Peyer's patch (tissue), 4 donors: ENCODE results near the gene TBX15.

Experiments used
- POLR2A ChIP-seq, 2 donors: fragments of 450-650 bp; IDR thresholded peaks; one replicate each; pipeline ENCODE4 v1.5.1; 2017; ENCODE audit warnings: antibody characterized with exemption in 2 of 2, mild to moderate bottlenecking in 2 of 2, moderate library complexity in 2 of 2
- TF ChIP-seq, protein P1 (sequence below), 6 experiments: fragments of 450-650 bp in 4 of 6; fragments of 200-600 bp in 2 of 6; sonication (generic) in 1 of 6; IDR thresholded peaks; one replicate each; pipeline ENCODE4 v1.5.1; 2017 to 2019; ENCODE audit warnings: antibody characterized with exemption in 6 of 6, mild to moderate bottlenecking in 3 of 6, moderate library complexity in 1 of 6

DNA sequence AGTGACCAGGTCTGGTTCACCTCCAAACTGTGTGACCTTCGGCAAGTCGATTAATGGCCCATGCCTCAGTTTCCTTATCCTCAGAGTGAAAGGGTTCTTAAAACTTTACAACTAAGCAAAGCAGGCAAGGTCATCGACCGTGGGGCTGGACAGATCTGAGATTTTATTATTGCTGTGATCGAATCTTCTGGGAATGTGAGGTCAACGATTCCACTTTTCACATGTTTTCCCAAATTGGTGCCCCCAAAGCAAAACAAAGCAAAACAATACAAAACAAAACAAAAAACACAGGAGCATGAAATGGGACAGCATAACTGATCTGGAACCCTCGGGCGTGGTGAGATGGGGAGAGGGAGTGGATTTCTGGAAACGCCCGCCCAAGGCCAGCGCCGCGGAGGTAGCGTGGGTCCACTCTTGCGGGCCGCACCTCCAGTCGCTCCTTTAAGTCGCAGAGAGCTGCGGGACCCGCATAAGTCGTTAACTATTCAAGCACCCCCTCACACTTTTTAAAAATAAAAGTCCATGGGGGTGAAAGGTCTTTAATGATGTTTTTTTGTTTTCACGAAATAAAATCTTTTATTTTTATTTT, 4.2 kb upstream of the TBX15 start:
- TF ChIP-seq, protein P1, sequence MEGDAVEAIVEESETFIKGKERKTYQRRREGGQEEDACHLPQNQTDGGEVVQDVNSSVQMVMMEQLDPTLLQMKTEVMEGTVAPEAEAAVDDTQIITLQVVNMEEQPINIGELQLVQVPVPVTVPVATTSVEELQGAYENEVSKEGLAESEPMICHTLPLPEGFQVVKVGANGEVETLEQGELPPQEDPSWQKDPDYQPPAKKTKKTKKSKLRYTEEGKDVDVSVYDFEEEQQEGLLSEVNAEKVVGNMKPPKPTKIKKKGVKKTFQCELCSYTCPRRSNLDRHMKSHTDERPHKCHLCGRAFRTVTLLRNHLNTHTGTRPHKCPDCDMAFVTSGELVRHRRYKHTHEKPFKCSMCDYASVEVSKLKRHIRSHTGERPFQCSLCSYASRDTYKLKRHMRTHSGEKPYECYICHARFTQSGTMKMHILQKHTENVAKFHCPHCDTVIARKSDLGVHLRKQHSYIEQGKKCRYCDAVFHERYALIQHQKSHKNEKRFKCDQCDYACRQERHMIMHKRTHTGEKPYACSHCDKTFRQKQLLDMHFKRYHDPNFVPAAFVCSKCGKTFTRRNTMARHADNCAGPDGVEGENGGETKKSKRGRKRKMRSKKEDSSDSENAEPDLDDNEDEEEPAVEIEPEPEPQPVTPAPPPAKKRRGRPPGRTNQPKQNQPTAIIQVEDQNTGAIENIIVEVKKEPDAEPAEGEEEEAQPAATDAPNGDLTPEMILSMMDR (IDR thresholded peaks at IDR 0.05) = no peak
- no peak for TF ChIP-seq POLR2A (IDR thresholded peaks at IDR 0.05)
